GM19238 (cell line): Measurements from ENCODE around the gene SPRR2B.
"Not testable (repeated sequence)": the region's sequence is repeated elsewhere in the genome, so short reads cannot be mapped to it uniquely, and the experiment has no call there.

Experiments used
- DNase-seq: peaks from one replicate; pipeline ENCODE4 v3.0.0; 2011; ENCODE audit warnings: low spot score; ENCODE audit not compliant: insufficient read length

SPRR2B gene

GRCh38 chr1:153071511-153071910 lies at the start of gene SPRR2B:
TSS of gene SPRR2B (minus strand) at chr1:153071611. CDS start at chr1:153070839, 772 bp downstream.
- DNase-seq, result no peak

GRCh38 chr1:153120945-153121344 lies 49.5 kb upstream of the SPRR2B start:
- DNase-seq, result no peak

- no peak for DNase-seq
Observed at GRCh38 chr1:153119491-153119971, 48.1 kb upstream of the SPRR2B start.

GRCh38 chr1:153115264-153115663 lies 43.9 kb upstream of the SPRR2B start:
- DNase-seq, result not testable (repeated sequence)

- no peak for DNase-seq
Observed at GRCh38 chr1:153113416-153113815, 42.0 kb upstream of the SPRR2B start, which contains the start of gene SPRR2F. TSS of gene SPRR2F (minus strand) at chr1:153113516. CDS start at chr1:153112733, 783 bp downstream.

- DNase-seq, result not testable (repeated sequence)
Observed at GRCh38 chr1:153112454-153112853, 41.0 kb upstream of the SPRR2B start.

GRCh38 chr1:153100245-153100644 lies 28.8 kb upstream of the SPRR2B start:
- DNase-seq, result no peak

GRCh38 chr1:153099461-153100045 lies 28.1 kb upstream of the SPRR2B start:
- no peak for DNase-seq

GRCh38 chr1:153095764-153096163 lies 24.4 kb upstream of the SPRR2B start:
- DNase-seq, result no peak

GRCh38 chr1:153094426-153094825 lies 23.0 kb upstream of the SPRR2B start, which contains the start of gene SPRR2E:
TSS of gene SPRR2E (minus strand) at chr1:153094526. CDS start at chr1:153093751, 775 bp downstream.
- DNase-seq, result no peak

GRCh38 chr1:153087652-153088051 lies 16.2 kb upstream of the SPRR2B start:
- DNase-seq, result no peak

GRCh38 chr1:153081736-153082135 lies 10.3 kb upstream of the SPRR2B start:
- DNase-seq, result no peak

- no peak for DNase-seq
Observed at GRCh38 chr1:153072806-153073726, 1.7 kb upstream of the SPRR2B start.

- no peak for DNase-seq
Observed at GRCh38 chr1:153070243-153070642, 1.2 kb downstream of the SPRR2B start.

GRCh38 chr1:153058826-153059784 lies 12.3 kb downstream of the SPRR2B start:
- DNase-seq, result no peak

- no peak for DNase-seq
Observed at GRCh38 chr1:153058154-153058553, 13.3 kb downstream of the SPRR2B start.

GRCh38 chr1:153057375-153057774 lies 14.0 kb downstream of the SPRR2B start, which contains the start of gene SPRR2A:
TSS of gene SPRR2A (minus strand) at chr1:153057512. CDS start at chr1:153056735, 777 bp downstream.
- no peak for DNase-seq

- DNase-seq, result not testable (repeated sequence)
Observed at GRCh38 chr1:153056111-153056510, 15.3 kb downstream of the SPRR2B start.

GRCh38 chr1:153049211-153049610 lies 22.2 kb downstream of the SPRR2B start:
- no peak for DNase-seq

- no peak for DNase-seq
Observed at GRCh38 chr1:153040950-153041631, 30.3 kb downstream of the SPRR2B start, which contains the start of gene SPRR2D. TSS of gene SPRR2D (minus strand) at chr1:153041120. CDS start at chr1:153040346, 774 bp downstream.
